ENCODE measurements around the gene NEURL3.

DNA sequence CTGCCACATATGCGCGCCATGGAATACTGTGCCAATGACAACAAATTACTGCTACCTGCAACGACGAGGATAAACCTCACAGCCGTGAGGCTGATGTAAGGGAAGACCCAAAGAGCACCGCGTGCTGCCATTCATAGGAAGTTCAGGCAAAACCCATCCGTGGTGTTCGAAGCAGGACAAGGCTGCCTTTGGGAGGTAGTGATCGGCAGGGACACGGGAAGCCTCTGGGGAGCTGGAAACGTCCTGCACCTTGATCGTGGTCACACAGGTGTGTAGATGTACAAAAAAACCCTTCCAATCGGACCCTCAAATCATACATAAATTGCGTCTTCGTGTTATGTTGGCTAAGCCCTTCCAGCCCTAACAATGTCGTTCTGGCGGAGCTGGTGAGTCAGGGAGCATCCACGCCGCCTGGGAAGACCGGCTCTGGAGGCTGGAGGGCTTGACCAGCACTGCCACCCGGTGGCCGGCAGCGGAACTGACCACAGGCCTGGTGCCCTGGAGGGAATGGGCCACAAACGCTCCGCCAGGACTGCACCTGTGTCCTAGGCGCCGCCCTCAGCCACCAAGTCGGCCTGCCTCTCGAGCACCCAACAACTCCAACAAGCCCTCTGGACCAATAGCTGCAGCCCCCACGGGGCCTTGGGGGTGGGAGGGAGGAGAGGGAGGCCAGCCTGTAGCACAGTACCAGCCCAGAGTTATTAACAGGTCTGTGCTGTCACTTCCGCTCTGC lies 4.1 kb upstream of the NEURL3 start:
- TF ChIP-seq POLR2A (IDR thresholded peaks at IDR 0.05; ENCODE audit: extremely low read depth, insufficient read length) = no peak
- TF ChIP-seq, protein P1, sequence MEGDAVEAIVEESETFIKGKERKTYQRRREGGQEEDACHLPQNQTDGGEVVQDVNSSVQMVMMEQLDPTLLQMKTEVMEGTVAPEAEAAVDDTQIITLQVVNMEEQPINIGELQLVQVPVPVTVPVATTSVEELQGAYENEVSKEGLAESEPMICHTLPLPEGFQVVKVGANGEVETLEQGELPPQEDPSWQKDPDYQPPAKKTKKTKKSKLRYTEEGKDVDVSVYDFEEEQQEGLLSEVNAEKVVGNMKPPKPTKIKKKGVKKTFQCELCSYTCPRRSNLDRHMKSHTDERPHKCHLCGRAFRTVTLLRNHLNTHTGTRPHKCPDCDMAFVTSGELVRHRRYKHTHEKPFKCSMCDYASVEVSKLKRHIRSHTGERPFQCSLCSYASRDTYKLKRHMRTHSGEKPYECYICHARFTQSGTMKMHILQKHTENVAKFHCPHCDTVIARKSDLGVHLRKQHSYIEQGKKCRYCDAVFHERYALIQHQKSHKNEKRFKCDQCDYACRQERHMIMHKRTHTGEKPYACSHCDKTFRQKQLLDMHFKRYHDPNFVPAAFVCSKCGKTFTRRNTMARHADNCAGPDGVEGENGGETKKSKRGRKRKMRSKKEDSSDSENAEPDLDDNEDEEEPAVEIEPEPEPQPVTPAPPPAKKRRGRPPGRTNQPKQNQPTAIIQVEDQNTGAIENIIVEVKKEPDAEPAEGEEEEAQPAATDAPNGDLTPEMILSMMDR (IDR thresholded peaks at IDR 0.05; ENCODE audit: low read depth, low read length) = peak; percentile 96
